Panc1 (cell line): ENCODE results near the gene ZNF229. TPM values are rescaled to one million over a fixed set of nuclear protein-coding genes. Genes with fewer than 3 reads are reported as not detected.
"Not testable (repeated sequence)": the region's sequence is repeated elsewhere in the genome, so short reads cannot be mapped to it uniquely, and the experiment has no call there.

Experiments
- ATAC-seq: fragments of 200-7000 bp; cut with Tn5 transposase; 2 replicates; pipeline ENCODE4 v1.9.1; 2020; ENCODE audit warnings: mild to moderate bottlenecking, moderate library complexity
- BruUV-seq: library from RNA; stranded (reverse); fragments of 400-500 nt; replicated peaks from 2 replicates; lab custom pipeline; 2021; lab: Mats Ljungman, UMichigan
- CTCF ChIA-PET: fragments of 300-600 bp; sonication (Branson Sonifier 250); formaldehyde crosslinking; loops from one replicate; lab custom pipeline; 2022; ENCODE audit warnings: antibody characterized with exemption; lab: Charles Lee
- POLR2A ChIA-PET: fragments of 300-600 bp; sonication (Branson Sonifier 250); formaldehyde crosslinking; loops from one replicate; lab custom pipeline; 2022; ENCODE audit warnings: antibody characterized with exemption; lab: Charles Lee
- DNase-seq: peaks from one replicate; pipeline ENCODE4 v3.0.0-alpha.2; 2010; ENCODE audit warnings: low read depth, low spot score
- H3K27ac ChIP-seq: 2 replicates; pipeline ENCODE4 v1.5.1; 2011; ENCODE audit warnings: mild to moderate bottlenecking, low read length, inconsistent platforms
- H3K27me3 ChIP-seq: fragments of 200-500 bp; sonication (Bioruptor generic); 2 replicates; pipeline ENCODE4 v1.6.0; 2014; ENCODE audit warnings: low read length, inconsistent platforms; ENCODE audit not compliant: control insufficient read depth, insufficient read depth
- H3K36me3 ChIP-seq: fragments of 200-500 bp; sonication (Bioruptor generic); 2 replicates; pipeline ENCODE4 v1.5.1; 2014; ENCODE audit warnings: inconsistent platforms, mild to moderate bottlenecking, low read length, moderate library complexity; ENCODE audit not compliant: control insufficient read depth, insufficient read depth
- H3K4me1 ChIP-seq: 2 replicates; pipeline ENCODE4 v1.5.1; 2011; ENCODE audit warnings: inconsistent platforms, mild to moderate bottlenecking, low read length, moderate library complexity; ENCODE audit not compliant: control insufficient read depth, insufficient read depth
- H3K4me3 ChIP-seq, 2 experiments: 2 replicates each; pipeline ENCODE4 v1.5.1; 2011 to 2012; ENCODE audit warnings: low read depth in 2 of 2, low read length in 2 of 2, mild to moderate bottlenecking in 2 of 2, inconsistent platforms in 1 of 2, moderate library complexity in 1 of 2
- H3K9me3 ChIP-seq: fragments of 200-500 bp; sonication (Bioruptor generic); 2 replicates; pipeline ENCODE4 v1.5.1; 2014; ENCODE audit warnings: low read depth, mild to moderate bottlenecking, inconsistent platforms, low read length, moderate library complexity; ENCODE audit not compliant: control insufficient read depth, insufficient read depth
- POLR2AphosphoS5 ChIP-seq: IDR thresholded peaks from 2 replicates; pipeline ENCODE4 v1.6.1; 2012; ENCODE audit warnings: mild to moderate bottlenecking, low read depth, low read length, moderate library complexity
- SIN3A ChIP-seq: IDR thresholded peaks from 2 replicates; pipeline ENCODE4 v1.6.1; 2012; ENCODE audit warnings: low read depth, mild to moderate bottlenecking, low read length, moderate library complexity, borderline replicate concordance; ENCODE audit not compliant: insufficient read depth
- TCF7L2 ChIP-seq: IDR thresholded peaks from 2 replicates; pipeline ENCODE4 v1.6.1; 2011; ENCODE audit warnings: mild to moderate bottlenecking, low read depth, low read length, inconsistent platforms
- in situ Hi-C: cut with HindIII; loops from 2 replicates; pipeline ENCODE4 v1.10.0; 2016; ENCODE audit warnings: low sequenced_read_pairs, low pct_unique_long_range_greater_than_20kb
- intact Hi-C: fragments of 100-400 bp; cut with micrococcal nuclease; formaldehyde crosslinking; loops from one replicate; pipeline ENCODE4 v1.10.0; 2022; ENCODE audit not compliant: unreplicated experiment
- total RNA-seq: library from RNA; stranded (reverse); gene quantifications from one replicate; pipeline ENCODE4 v1.2.1, GENCODE V29; 2021; ENCODE audit not compliant: unreplicated experiment
- TF ChIP-seq, protein P1 (sequence below): fragments of 450-650 bp; IDR thresholded peaks from 2 replicates; pipeline ENCODE4 v1.5.1; 2017; ENCODE audit warnings: mild to moderate bottlenecking
- TF ChIP-seq, protein P2 (sequence below), 2 experiments: IDR thresholded peaks; 2 replicates each; pipeline ENCODE4 v1.6.1; 2011 to 2012; ENCODE audit warnings: low read depth in 2 of 2, control low read depth in 1 of 2, low read length in 1 of 2, mild to moderate bottlenecking in 1 of 2, moderate library complexity in 1 of 2; ENCODE audit not compliant: insufficient read depth in 1 of 2

Gene ZNF229
- total RNA-seq, 1 experiment from 2014 or later, result 11.9 TPM

DNA sequence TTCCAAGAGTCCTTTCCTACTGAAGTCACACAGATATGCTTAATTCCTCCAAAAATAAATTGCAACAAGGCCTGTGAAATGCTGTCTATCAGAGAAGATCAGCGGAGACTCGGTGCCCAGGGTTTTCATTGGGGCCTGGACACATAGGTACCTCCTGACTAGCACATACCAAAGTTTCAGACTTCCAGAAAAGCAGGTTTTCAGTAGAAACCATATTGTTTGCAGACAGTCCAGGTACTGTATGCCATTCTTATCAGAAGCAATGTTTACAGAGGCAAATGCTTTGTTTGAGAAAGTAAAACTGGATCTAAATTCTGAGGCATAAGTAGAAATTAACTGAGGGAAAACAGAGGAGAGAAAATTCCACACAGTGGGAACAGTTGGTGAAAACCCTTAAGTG, 12.8 kb downstream of the ZNF229 start:
- intact Hi-C loops (no loop called here), in situ Hi-C loops (no loop called here)
- ChIA-PET POLR2A (no interaction called here), CTCF (no interaction called here)
- BruUV-seq, result no TSS peak
- Histone ChIP-seq H3K36me3 (no peaks in the 10 kb centered on the region), H3K27ac (no peak overlapping the region), H3K9me3 (peaks cover 27% of the 10 kb centered on the region; the same call in 1 of the 2 replicates), H3K27me3 (no peaks in the 10 kb centered on the region), H3K4me1 (no peaks in the 10 kb centered on the region), H3K4me3 (no peak overlapping the region)
- DNase-seq (no peak), ATAC-seq (no peak)
- TF ChIP-seq, protein P1, sequence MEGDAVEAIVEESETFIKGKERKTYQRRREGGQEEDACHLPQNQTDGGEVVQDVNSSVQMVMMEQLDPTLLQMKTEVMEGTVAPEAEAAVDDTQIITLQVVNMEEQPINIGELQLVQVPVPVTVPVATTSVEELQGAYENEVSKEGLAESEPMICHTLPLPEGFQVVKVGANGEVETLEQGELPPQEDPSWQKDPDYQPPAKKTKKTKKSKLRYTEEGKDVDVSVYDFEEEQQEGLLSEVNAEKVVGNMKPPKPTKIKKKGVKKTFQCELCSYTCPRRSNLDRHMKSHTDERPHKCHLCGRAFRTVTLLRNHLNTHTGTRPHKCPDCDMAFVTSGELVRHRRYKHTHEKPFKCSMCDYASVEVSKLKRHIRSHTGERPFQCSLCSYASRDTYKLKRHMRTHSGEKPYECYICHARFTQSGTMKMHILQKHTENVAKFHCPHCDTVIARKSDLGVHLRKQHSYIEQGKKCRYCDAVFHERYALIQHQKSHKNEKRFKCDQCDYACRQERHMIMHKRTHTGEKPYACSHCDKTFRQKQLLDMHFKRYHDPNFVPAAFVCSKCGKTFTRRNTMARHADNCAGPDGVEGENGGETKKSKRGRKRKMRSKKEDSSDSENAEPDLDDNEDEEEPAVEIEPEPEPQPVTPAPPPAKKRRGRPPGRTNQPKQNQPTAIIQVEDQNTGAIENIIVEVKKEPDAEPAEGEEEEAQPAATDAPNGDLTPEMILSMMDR, result no peak
- no peak for TF ChIP-seq SIN3A
- no peak for TF ChIP-seq POLR2AphosphoS5
- TF ChIP-seq TCF7L2, result no peak
- TF ChIP-seq, protein P2, sequence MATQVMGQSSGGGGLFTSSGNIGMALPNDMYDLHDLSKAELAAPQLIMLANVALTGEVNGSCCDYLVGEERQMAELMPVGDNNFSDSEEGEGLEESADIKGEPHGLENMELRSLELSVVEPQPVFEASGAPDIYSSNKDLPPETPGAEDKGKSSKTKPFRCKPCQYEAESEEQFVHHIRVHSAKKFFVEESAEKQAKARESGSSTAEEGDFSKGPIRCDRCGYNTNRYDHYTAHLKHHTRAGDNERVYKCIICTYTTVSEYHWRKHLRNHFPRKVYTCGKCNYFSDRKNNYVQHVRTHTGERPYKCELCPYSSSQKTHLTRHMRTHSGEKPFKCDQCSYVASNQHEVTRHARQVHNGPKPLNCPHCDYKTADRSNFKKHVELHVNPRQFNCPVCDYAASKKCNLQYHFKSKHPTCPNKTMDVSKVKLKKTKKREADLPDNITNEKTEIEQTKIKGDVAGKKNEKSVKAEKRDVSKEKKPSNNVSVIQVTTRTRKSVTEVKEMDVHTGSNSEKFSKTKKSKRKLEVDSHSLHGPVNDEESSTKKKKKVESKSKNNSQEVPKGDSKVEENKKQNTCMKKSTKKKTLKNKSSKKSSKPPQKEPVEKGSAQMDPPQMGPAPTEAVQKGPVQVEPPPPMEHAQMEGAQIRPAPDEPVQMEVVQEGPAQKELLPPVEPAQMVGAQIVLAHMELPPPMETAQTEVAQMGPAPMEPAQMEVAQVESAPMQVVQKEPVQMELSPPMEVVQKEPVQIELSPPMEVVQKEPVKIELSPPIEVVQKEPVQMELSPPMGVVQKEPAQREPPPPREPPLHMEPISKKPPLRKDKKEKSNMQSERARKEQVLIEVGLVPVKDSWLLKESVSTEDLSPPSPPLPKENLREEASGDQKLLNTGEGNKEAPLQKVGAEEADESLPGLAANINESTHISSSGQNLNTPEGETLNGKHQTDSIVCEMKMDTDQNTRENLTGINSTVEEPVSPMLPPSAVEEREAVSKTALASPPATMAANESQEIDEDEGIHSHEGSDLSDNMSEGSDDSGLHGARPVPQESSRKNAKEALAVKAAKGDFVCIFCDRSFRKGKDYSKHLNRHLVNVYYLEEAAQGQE (IDR thresholded peaks at IDR 0.05; ENCODE audit: insufficient read depth in 1 of 2, low read depth in 2 of 2, low read length in 1 of 2), result no peak

DNA sequence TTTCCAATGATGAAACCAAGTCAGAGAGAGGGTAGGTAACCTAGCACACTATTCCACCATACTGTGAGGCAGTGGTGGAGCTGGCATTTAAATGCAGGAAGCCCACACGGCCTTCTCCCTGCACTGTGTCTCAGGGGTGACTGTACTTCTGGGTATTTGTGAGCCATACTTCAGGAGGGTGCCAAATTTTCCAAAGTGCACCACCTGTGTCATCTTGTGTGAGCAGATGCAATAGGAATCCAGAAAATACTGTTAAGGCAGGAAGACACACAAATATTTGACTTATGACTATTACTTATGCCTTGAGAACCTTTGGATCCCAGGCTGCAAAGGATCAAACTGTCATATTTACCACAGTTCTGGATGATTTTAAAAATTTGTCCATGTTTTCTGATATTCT, 17.3 kb downstream of the ZNF229 start:
- TF ChIP-seq TCF7L2, result no peak
- TF ChIP-seq, protein P1, result no peak
- TF ChIP-seq, protein P2 (IDR thresholded peaks at IDR 0.05; ENCODE audit: insufficient read depth in 1 of 2, low read depth in 2 of 2, low read length in 1 of 2), result no peak
- TF ChIP-seq SIN3A, result no peak
- H3K27me3 ChIP-seq, result no peaks in the 10 kb centered on the region
- intact Hi-C loops, result no loop called here
- ATAC-seq, result no peak
- H3K4me3 ChIP-seq, result no peak overlapping the region
- no TSS peak for BruUV-seq
- DNase-seq, result no peak
- peaks cover 55% of the 10 kb centered on the region for H3K9me3 ChIP-seq
- H3K27ac ChIP-seq, result no peak overlapping the region
- in situ Hi-C loops, result no loop called here
- no peaks in the 10 kb centered on the region for H3K4me1 ChIP-seq
- no peaks in the 10 kb centered on the region for H3K36me3 ChIP-seq
- ChIA-PET CTCF (no interaction called here), POLR2A (no interaction called here)

DNA sequence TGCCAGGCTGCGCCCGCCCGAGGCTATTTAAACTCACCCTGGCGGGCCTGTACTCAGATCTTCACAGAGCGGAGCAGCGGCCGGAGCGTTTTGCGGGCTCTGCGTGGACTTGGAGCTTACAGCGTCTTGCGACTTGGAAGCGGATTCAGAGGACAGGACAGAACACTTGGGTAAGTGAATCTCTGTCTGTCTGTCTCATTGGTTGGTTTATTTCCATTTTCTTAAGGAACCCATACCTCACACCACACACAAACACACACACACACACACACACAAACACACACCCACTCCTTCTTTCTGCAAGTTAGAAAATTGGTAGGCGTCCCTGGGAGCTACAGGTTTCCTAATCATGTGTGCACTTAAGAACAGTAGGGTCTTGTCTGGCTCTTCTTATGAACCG, 32.7 kb downstream of the ZNF229 start:
- H3K27me3 ChIP-seq, POLR2A ChIA-PET, H3K9me3 ChIP-seq, CTCF ChIA-PET, ATAC-seq, H3K4me1 ChIP-seq, H3K36me3 ChIP-seq, in situ Hi-C loops, DNase-seq, BruUV-seq, intact Hi-C loops, H3K27ac ChIP-seq, H3K4me3 ChIP-seq: not testable (repeated sequence)
